IPS DF 4.7 (cell line): Measurements from ENCODE around the gene BACH1.
"Not testable (repeated sequence)": the region's sequence is repeated elsewhere in the genome, so short reads cannot be mapped to it uniquely, and the experiment has no call there.

Experiments
- DNase-seq: peaks from one replicate; pipeline ENCODE4 v3.0.0-alpha.2; 2013; ENCODE audit warnings: low spot score; ENCODE audit errors: extremely low read depth

The BACH1 gene

DNA sequence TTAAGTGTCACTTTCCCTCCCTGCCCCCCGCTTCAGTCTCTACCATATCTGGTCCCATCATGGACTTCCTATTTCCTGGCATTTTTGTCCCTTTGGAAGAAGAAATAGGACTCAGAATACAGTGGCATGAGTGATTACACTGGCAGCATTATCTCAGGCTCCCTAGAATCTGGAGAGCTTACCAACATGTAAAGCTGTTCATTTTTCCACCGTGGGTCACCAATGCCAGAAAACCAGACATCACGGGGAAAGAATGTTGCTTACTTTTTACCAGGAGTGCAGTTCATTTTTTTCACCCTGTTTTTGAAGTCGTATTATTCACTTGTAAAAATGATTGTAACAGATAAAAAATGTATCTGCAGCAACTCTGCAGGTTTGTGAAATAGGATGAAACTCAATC lies 44.8 kb downstream of the BACH1 start:
- DNase-seq: no peak

DNA sequence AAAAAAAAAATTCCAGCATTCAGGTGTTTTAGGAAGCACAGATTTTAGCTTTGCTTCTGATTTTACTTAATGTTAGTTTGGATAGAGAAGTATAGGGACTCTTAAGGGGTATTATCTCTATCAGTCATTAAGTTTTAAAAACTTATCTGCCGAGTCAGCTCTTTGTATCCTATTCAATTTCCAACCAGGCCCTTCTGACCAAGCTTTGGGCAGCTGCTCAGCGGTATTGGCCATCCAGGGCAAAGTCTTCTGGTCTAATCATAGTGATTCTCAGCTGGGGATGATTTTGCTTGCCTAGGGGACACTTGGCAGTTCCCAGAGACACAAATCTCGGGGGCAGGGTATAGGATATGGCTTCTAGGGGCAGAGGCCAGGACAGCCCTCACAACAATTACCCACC lies 47.6 kb downstream of the BACH1 start:
- DNase-seq: no peak

DNA sequence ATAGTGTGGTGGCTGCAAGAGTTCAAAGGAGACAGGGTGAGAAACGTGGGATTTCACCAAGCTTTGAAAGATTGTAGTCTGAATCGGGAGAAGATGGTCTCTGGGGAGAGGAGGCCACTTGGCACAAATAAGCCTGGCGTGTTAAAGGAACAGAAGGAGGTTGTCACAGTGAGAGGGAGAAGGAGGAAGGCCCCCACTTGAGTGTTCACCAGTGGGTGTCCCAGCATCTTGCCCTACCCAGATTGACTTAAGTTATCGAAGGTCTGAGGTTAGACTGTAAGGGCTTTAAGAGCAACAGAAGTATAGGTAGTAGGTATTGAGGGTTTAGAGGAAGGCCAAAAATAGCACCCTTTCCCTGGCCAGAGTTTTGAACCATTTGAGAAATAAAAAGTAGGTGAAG lies 48.0 kb downstream of the BACH1 start:
- DNase-seq: no peak

DNA sequence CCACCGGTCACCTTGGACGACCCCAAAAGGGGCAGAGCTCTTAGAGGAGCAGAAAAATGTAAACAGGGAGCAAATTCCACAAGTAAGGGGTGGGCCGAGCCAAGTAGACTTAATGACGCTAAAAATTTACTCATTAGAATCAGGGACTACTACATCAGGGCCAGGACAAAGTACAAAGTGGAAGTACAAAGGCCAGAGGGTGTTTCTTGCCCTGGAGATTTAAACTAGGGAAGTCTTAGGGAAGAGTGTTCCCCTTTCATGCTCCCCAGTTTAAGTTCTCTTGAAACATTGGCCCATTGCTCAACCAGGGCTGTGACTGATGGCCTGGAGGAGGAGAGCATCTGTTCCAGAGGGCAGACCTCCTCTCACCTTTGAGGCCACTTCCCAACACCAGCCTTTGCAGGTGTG lies 48.6 kb downstream of the BACH1 start:
- no peak for DNase-seq

DNA sequence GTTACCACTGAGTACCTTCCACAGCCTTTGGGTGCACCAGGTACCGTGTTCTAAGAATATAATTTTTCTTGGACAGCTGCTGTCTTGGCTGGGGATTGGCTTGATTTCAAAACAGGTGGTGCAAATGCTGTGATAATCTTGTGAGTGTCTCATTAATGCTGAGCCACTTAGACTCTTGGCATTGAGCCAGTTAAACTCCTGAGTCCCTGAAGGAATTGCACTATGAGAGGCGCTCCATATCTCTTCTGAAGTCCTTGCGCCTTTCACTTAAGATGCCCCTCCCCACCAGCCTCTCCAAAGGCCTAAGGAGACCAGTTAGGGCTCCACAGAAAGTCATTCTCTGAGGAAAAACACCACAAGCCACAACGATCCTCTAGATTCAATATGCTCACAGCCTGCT lies 51.0 kb downstream of the BACH1 start:
- DNase-seq: no peak

DNA sequence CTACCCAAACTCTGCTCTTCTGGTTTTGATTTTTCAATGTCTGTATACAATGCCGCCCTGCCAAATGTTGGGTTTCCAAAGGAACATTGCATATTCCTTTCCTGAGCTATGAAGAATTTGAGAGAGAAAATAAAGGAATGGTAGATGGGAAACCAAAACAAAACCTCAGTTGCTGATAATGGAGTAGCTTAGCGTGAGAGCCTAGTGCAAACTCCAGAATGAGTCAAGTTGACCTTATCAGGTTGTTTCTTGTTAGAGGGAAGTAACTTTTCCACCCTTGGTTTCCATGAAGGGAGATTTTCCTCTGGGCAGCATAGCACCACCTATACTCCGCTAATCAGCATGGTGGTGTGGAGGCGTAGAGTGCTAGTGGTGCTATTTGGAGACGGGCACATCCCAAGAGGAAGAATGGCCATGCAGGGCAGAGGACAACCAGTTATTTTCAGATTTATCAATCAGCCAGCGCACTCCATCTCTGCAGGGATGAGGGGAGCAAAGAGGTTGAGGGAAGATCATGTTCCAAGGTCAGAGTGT lies 51.6 kb downstream of the BACH1 start:
- no peak for DNase-seq

DNA sequence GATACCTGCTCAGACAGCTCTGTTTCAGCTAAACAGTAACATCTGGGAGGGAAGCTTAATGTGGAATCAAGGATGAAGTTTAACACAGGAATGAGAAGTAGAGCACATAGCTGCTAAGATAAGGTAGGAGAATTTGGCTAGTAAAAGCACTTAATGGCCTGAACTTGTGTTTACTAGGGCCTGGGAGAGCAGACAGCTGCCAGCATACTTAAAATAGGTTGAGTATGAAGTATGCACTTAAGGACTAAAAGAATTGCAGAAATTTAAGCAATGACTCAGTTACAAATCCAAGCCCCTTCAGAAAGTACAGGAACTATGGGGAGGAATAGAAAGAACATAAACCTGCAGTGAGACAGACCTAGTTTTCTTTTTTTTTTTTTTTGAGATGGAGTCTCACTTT lies 53.0 kb downstream of the BACH1 start:
- no peak for DNase-seq

DNA sequence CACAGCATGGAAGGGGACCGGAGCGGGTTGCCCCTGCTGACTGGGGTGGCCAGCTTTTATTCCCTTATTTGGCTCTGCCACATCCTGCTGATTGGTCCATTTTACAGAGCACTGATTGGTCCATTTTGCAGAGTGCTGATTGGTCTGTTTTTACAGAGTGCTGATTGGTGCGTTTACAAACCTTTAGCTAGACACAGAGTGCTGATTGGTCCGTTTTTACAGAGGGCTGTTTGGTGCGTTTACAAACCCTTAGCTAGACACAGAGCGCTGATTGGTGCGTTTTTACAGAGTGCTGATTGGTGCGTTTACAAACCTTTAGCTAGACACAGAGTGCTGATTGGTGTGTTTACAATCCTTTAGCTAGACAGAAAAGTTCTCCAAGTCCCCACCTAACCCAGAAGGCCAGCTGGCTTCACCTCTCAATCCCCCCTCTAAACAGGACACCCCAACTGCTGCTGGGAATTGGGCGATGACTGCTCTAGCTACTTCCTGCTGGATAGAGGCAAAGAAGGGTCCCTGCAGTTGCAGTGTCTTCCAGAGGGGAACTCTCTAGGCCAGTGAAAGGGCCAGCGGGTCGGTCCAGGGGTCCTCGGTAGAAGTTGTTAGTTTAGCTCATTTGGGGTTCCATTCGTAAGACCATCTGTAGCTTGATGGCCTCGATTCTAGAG lies 56.5 kb downstream of the BACH1 start:
- DNase-seq: not testable (repeated sequence)

DNA sequence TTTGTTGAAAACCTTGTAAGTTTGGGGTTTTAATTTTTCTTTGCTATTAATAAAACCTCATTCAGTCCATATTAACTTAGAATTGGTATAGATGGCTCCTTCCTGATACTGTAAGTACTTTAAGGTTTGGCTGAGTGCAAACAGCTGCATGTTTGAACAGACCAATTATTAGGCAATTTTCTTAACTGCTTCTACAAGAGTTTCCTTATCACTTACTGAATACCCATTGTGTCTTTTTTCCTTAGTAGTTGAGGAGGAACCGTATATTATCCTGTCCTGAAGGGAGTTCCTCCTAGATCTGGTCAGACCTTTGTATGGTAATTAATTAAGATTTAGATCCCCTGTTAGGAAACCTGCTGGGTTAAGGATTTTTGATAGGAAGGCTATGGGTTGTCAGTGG lies 57.6 kb downstream of the BACH1 start:
- DNase-seq: not testable (repeated sequence)

DNA sequence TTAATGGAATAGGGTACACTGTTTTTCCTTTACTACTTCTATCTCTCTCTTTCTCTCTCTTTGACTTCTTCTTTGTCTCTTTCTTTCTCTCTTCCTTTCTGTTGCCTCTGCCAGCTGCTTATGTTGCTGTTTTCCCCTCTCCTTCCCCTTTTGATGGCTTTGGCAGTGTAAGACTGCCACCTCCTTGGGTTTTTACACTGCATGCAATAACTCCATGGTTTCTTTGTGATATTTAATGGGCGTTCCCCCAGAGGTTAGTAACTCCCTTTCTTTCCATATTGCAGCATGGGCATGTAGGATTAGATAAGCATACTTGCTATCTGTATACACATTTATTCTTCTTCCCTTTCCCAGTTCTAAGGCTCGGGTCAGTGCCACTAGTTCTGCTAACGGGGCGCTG lies 58.1 kb downstream of the BACH1 start:
- DNase-seq: not testable (repeated sequence)

DNA sequence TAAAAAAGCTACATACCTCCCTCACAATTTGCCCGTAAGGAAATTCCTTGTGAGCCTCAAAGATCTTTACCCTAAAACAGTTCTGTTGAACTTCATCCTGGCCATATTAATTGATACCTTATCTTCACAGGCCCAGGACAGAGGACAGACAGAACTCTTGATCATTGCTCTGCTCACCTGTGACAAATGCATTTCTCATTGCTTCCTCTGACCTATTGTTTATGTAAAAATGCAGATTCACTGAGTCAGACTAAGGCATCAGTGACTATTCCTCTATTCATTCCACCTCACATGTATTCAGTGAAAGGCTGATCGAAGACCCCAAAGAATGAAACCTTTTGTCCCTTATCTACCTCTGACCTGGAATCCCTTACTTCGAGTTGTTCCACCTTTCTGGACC lies 61.0 kb downstream of the BACH1 start:
- no peak for DNase-seq

DNA sequence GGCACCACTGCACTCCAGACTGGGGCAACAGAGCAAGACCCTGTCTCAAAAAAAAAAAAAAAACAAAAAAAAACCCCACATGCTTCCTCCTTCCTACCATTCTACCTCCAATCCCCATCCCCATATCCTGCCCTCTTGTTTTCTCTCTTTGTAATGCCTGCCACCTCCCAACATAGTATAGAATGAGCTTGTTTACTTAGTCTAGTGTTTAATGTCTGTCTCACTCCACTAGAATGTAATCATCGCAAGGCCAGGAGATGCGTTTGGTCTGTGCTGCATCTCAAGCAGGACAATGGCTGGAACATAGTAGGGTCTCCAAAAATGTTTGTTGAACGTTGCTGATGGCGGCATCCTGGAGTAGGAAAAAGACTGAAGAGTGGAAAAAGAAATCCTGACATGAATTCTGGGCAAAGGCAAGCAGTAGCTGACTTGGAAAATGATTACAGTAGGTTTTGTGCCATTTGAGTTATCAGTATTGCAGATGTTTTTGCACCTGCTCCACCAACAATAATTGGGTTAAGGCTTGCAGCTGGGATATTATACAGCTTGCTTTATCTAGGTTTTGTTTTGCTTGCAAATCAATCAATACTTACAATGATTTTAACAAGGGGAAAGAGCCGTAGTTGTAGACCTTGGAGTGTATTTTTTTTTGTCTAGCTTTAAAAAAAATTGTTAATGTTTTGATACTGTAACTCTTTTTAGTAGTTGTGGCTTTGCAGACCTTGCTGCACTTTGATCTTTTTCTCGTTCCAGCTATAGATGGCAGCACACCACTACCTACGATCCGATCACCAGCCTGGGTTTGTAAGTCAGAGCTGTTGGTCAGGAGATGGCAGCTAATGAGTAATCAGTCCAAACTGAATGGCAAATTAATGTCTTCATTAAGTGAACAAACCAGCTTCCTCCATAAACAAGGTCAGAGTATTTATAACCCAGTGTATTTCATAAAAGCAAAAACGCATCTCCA lies 62.4 kb downstream of the BACH1 start:
- no peak for DNase-seq

DNA sequence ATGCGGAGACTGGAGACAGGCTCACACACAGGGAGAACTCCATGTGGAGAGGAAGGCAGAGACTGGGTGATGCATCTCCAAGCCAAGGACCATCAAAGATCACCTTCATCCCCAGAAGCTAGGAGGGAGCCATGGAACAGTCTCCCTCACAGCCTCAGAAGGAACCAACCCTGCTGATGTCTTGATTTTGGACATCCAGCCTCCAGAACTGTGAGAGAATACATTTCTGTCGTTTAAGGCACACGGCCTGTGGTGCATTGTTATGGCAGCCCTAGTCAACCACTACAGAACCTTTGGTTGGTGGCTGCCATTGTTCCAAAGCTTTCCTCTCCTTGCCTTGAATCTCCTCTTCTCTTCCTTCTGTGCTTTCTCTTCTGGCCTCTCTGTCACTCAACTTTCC lies 64.0 kb downstream of the BACH1 start:
- DNase-seq: no peak

DNA sequence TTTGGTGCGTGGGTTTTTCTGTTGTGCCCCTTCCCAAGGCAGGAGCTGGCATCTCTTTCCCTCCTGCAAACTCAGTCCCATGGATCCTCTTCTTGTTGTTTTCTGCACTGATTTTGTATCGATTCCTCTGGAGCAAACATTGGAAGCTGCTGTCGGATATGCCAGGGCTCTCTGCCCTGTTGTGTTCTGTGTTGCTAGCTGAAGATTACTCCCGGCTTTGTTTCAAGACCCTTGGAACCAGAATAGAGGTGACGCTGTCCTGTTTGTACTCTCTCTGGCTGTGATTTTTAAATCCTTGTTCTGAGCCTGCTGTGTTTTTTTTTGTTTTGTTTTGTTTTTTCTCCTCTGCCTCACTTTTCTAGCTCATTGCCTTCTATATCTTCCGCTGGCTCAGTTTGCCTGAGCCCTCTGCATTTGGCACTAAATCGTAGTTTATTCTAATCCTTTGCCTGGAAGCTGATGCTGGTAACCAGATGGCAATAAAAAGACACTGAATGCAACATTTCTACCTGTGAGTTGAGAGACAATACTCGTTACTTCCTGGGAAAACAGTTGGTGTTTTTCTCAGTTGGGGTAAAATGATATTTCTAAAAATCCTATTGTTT lies 67.0 kb downstream of the BACH1 start:
- DNase-seq: no peak

DNA sequence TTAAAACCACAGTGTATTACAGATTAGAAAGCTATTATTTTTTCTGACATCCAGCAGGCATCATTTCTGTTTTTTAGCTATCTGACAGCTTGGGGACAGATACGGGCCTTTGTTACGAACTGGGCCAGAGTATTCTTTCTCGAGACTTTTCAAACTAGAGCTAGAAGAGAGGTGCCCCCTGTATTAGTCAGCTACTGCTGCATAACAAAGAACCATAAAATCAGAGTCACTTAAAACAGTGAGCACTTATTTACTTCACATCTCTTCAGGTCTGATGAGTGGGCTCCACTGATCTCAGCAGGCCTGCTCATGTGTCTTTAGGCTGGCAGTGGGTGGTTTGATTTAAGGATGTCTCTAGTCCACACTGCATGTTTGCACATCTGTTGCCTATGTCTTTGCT lies 67.8 kb downstream of the BACH1 start:
- DNase-seq: no peak

DNA sequence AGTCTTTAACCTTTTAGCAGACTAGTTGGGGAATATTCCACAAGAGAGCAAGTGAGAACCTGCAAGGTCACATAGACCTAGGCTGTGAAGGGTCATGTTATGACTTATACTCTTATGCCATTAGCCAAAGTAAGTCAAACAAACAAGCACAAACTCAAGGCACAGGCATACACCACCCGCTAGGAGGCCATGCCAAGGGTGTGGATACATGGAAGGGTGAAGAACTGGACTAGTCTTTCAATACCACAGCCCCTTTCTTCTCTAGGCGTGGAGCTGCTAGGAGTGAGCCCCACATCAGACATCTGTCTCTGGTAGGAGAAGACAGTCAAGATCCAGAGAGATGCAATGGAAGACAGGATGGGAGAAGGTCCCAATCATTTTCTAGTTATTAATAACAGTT lies 68.6 kb downstream of the BACH1 start:
- DNase-seq: no peak

DNA sequence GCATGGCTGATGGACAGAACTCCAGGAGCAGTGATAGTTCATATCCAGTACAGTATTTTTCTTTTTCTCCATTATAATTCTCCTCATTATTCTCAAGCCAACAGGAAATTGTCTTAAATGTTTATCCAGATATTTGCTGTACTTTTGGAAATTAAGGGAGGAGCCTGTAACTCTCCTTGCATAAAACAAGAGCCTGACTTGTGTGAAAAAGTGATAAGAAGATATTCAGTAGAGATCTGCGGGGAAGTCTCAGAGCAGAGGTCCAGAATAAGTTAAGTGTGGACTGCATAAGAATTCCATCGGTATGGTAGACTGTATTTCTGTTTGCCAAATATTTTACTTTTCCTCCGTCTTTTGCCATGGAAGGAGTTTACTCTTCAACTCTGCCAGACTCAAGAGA lies 70.2 kb downstream of the BACH1 start:
- DNase-seq: no peak

DNA sequence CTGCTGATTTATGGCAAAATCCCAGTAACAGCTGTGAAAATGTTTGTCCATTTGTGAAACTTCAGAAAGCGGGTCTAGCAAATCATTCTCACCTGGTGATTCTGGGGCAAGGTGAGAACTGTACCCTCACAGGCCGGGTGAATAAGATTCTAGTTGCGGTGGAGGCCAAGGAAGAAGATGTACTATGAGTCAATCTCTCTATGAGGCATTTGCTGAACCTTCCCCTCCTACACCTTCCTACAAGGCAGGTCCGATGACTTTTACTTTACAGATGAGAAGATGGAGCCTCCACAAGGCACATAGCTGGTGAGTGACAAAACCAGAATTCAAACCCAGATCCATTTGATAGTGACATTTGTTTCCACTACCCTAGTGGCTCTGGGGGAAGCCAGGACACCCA lies 72.7 kb downstream of the BACH1 start:
- DNase-seq: no peak

DNA sequence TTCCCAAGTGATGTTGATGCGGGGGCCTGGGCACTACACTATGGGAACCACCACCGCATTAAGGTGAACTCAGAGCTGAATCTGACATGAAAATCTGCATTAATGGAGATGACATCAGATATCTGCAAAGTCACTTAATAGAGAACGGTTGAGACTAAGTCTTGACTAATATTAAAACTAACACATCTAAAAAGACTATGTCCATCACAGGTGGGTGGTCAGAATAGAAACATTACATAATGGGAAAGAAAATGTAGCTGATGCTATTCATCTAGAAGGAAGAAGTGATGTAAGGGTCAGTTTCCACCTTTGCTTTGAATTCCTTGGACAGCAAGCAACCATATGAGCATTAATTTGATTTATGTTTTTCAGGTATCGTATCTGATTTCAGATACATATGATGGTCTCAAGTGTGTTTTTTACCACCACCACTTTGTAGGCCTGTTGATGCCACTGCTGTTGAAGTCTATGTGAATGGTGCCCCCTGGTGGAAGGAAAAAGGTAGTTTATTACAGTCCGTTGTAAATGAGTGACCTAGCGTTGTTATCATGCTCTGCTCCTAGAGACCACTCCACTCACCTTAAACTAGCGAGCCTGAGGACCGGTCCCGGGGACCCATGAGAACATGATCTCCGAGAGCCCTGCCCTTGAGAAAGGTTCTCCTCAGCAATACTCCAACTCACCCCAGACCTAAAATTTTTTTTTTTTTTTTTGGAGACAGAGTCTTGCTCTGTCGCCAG lies 73.5 kb downstream of the BACH1 start:
- peak; percentile 38 for DNase-seq

DNA sequence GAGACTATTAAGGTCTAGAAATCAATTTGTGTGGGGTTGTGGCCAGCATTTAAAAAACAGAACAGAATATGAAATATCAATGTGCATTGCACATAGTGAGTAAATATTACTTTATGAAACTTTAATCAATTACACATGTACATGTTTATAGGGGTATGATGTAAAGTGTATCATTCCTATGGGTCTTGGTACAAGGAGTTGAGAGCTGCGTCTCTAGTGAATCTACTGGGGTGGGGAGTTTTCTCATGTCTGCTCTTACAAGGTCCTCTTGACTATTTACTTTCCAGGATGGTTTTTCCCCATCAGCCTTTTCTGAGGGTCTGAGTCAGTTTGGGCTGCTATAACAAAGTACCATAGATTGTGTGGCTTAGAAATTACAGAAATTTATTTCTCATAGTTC lies 75.8 kb downstream of the BACH1 start:
- no peak for DNase-seq

DNA sequence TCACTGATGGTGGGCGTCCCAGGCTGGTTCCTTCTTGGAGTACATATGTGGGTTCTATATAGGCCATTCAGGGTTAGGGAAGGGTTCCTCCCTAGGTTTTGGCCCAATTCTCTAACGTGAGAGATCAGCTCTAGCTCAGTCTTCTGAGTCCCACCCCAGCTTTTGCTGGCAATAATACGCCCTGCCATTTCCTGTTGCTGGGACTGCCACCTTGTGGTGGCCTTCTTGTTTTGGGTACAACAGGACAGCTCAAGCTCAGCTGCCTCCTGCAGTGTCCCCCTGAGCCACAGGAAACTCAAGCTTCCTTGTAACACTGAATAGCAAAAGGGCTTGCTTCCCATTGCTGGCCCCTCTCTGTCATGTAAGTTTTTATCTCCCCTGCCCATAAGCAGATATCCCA lies 77.8 kb downstream of the BACH1 start:
- peak; percentile 49 for DNase-seq
